A673 (cell line): Measurements from ENCODE around the gene CTXN3. TPM values are rescaled to one million over a fixed set of nuclear protein-coding genes. Genes with fewer than 3 reads are reported as not detected.

ENCODE experiments used
- BruUV-seq: library from RNA; stranded (reverse); fragments of 400-500 nt; replicated peaks from 2 replicates; lab custom pipeline; 2021; lab: Mats Ljungman, UMichigan
- CTCF ChIA-PET: fragments of 300-600 bp; sonication (Branson Sonifier 250); formaldehyde crosslinking; loops from one replicate; lab custom pipeline; 2022; ENCODE audit warnings: antibody characterized with exemption; lab: Charles Lee
- POLR2A ChIA-PET: fragments of 300-600 bp; sonication (Branson Sonifier 250); formaldehyde crosslinking; loops from one replicate; lab custom pipeline; 2022; ENCODE audit warnings: antibody characterized with exemption; ENCODE audit not compliant: low non-redundant PET; lab: Charles Lee
- DNase-seq: peaks from one replicate; pipeline ENCODE4 v3.0.0-alpha.2; 2015; ENCODE audit warnings: low spot score
- H3K27ac ChIP-seq: fragments of 200-600 bp; sonication (generic); 2 replicates; pipeline ENCODE4 v1.5.1; 2016; ENCODE audit warnings: mixed run types, low read depth, mild to moderate bottlenecking, mixed read lengths, antibody characterized with exemption, low read length; ENCODE audit not compliant: poor library complexity, severe bottlenecking
- H3K27me3 ChIP-seq: fragments of 200-600 bp; sonication (generic); replicated peaks from 2 replicates; pipeline ENCODE4 v1.6.1; 2017; ENCODE audit warnings: mixed run types, low read depth, mild to moderate bottlenecking, mixed read lengths, antibody characterized with exemption, low read length; ENCODE audit not compliant: insufficient read depth, poor library complexity
- H3K36me3 ChIP-seq: fragments of 200-600 bp; sonication (generic); 2 replicates; pipeline ENCODE4 v1.6.1; 2016; ENCODE audit warnings: mixed run types, mild to moderate bottlenecking, mixed read lengths, antibody characterized with exemption, low read length; ENCODE audit not compliant: insufficient read depth, poor library complexity, severe bottlenecking
- H3K4me1 ChIP-seq: fragments of 200-600 bp; sonication (generic); 2 replicates; pipeline ENCODE4 v1.6.1; 2017; ENCODE audit warnings: mixed run types, mild to moderate bottlenecking, mixed read lengths, antibody characterized with exemption, low read length; ENCODE audit not compliant: insufficient read depth, poor library complexity, severe bottlenecking
- H3K4me3 ChIP-seq: fragments of 200-600 bp; sonication (generic); 2 replicates; pipeline ENCODE4 v1.5.1; 2016; ENCODE audit warnings: low read depth, mixed run types, mild to moderate bottlenecking, mixed read lengths, low read length; ENCODE audit not compliant: poor library complexity, severe bottlenecking
- H3K9me3 ChIP-seq: fragments of 200-600 bp; sonication (generic); 2 replicates; pipeline ENCODE4 v1.6.1; 2016; ENCODE audit warnings: mixed run types, low read depth, mild to moderate bottlenecking, mixed read lengths, antibody characterized with exemption, low read length; ENCODE audit not compliant: poor library complexity, severe bottlenecking
- CTCF ChIP-seq: fragments of 300-800, 200-600 bp; sonication (generic); conservative IDR thresholded peaks from 2 replicates; pipeline ENCODE4 v1.5.1; 2017; ENCODE audit warnings: low read depth, mild to moderate bottlenecking, antibody characterized with exemption, low read length, moderate library complexity, mixed read lengths
- EZH2 ChIP-seq: fragments of 200-600 bp; sonication (generic); IDR thresholded peaks from 2 replicates; pipeline ENCODE4 v1.6.1; 2017; ENCODE audit warnings: borderline replicate concordance, low read depth, mild to moderate bottlenecking, mixed read lengths, antibody characterized with exemption, low read length; ENCODE audit not compliant: poor library complexity, severe bottlenecking
- intact Hi-C: fragments of 100-400 bp; cut with micrococcal nuclease; formaldehyde crosslinking; loops from one replicate; pipeline ENCODE4 v1.10.0; 2022; ENCODE audit not compliant: unreplicated experiment
- total RNA-seq: library from RNA; stranded (reverse); gene quantifications from 2 replicates; pipeline ENCODE4 v1.2.3, GENCODE V29; 2021

Gene CTXN3
- total RNA-seq, 1 experiment from 2014 or later = not detected

- intact Hi-C loops = no loop called here
- no TSS peak for BruUV-seq
- no peak overlapping the region for H3K27ac ChIP-seq
- no peaks in the 10 kb centered on the region for H3K36me3 ChIP-seq
- peaks cover 4% of the 10 kb centered on the region for H3K27me3 ChIP-seq
- H3K4me1 ChIP-seq = no peaks in the 10 kb centered on the region
- no peak for DNase-seq
- TF ChIP-seq EZH2 = no peak
- no peak for TF ChIP-seq CTCF
- POLR2A ChIA-PET = no interaction called here
- CTCF ChIA-PET = no interaction called here
- H3K4me3 ChIP-seq = no peak overlapping the region
- no peaks in the 10 kb centered on the region for H3K9me3 ChIP-seq
Observed at GRCh38 chr5:127683008-127683407, 34.1 kb downstream of the CTXN3 start.

- Histone ChIP-seq H3K9me3 (no peaks in the 10 kb centered on the region), H3K4me3 (no peak overlapping the region), H3K36me3 (no peaks in the 10 kb centered on the region), H3K4me1 (no peaks in the 10 kb centered on the region), H3K27me3 (peaks cover 4% of the 10 kb centered on the region), H3K27ac (no peak overlapping the region)
- intact Hi-C loops = no loop called here
- TF ChIP-seq CTCF (no peak), EZH2 (no peak)
- no TSS peak for BruUV-seq
- ChIA-PET CTCF (interaction anchor here (0.5 kb wide), 1 partner anchor 14 kb away, joined by 3 read pairs; no protein-coding TSS in a partner anchor), POLR2A (no interaction called here)
- no peak for DNase-seq
Observed at GRCh38 chr5:127684726-127685467, 36.0 kb downstream of the CTXN3 start.

- Histone ChIP-seq H3K9me3 (no peaks in the 10 kb centered on the region), H3K4me1 (no peaks in the 10 kb centered on the region), H3K4me3 (no peak overlapping the region), H3K36me3 (no peaks in the 10 kb centered on the region), H3K27ac (no peak overlapping the region), H3K27me3 (peaks cover 4% of the 10 kb centered on the region)
- TF ChIP-seq CTCF (no peak), EZH2 (no peak)
- POLR2A ChIA-PET = no interaction called here
- no TSS peak for BruUV-seq
- intact Hi-C loops = no loop called here
- DNase-seq = no peak
- CTCF ChIA-PET = no interaction called here
Observed at GRCh38 chr5:127685662-127686061, 36.8 kb downstream of the CTXN3 start.
